K562 (cell line): Measurements from ENCODE around the gene STX1A. TPM values are rescaled to one million over a fixed set of nuclear protein-coding genes. Genes with fewer than 3 reads are reported as not detected.

ENCODE experiments used
- ATAC-seq: fragments of 200-7000 bp; cut with Tn5 transposase; 3 replicates; pipeline ENCODE4 v1.9.1; 2020; ENCODE audit warnings: moderate library complexity
- BruUV-seq: library from RNA; stranded (reverse); fragments of 400-500 nt; replicated peaks from 2 replicates; lab custom pipeline; 2021; lab: Mats Ljungman, UMichigan
- CTCF ChIA-PET: fragments of 300-600 bp; formaldehyde crosslinking; extraction: SDS; loops from one replicate; lab custom pipeline; 2021; ENCODE audit warnings: low intra/inter-chr PET ratio; lab: Yijun Ruan, JAX
- POLR2A ChIA-PET: fragments of 300-600, 350-650 bp; sonication (Branson Sonifier 250); formaldehyde crosslinking; extraction: SDS; loops from one replicate; lab custom pipeline; 2021; ENCODE audit warnings: antibody characterized with exemption, inconsistent platforms; lab: Yijun Ruan, JAX
- DNase-seq, 4 experiments: peaks; one replicate each; pipeline versions ENCODE4 v3.0.0 to v3.0.0-alpha.2; 2011 to 2018; ENCODE audit warnings: low spot score in 3 of 4, mixed read lengths in 3 of 4; ENCODE audit errors: extremely low read depth in 1 of 4
- FAIRE-seq: peaks from 2 replicates; lab custom pipeline; 2011; peaks lifted over from hg19 to GRCh38; lab: Jason Lieb, UNC
- H2AFZ ChIP-seq: 2 replicates; pipeline ENCODE4 v1.6.0; 2011; ENCODE audit warnings: low read depth, low read length, control low read depth, inconsistent platforms
- H3K27ac ChIP-seq: fragments of 200-600 bp; 3 replicates; pipeline ENCODE4 v1.8.0; 2011; ENCODE audit warnings: low read depth, mild to moderate bottlenecking, control low read depth, inconsistent platforms, low read length, moderate library complexity, mixed read lengths; ENCODE audit errors: extremely low read depth
- H3K27me3 ChIP-seq, 2 experiments: fragments of 300-600 bp in 1 of 2; 2 replicates in 1 of 2; 3 replicates in 1 of 2; pipeline versions ENCODE4 v1.6.0 to v1.8.0; 2011; ENCODE audit warnings: inconsistent platforms in 2 of 2, low read length in 2 of 2, mild to moderate bottlenecking in 1 of 2, mixed read lengths in 1 of 2, moderate library complexity in 1 of 2; ENCODE audit not compliant: control insufficient read depth in 2 of 2, insufficient read depth in 2 of 2
- H3K36me3 ChIP-seq: fragments of 300-600 bp; 3 replicates; pipeline ENCODE4 v1.8.0; 2011; ENCODE audit warnings: mild to moderate bottlenecking, low read length, inconsistent platforms; ENCODE audit not compliant: control insufficient read depth, insufficient read depth
- H3K4me1 ChIP-seq, 2 experiments: fragments of 200-600 bp in 1 of 2; replicated peaks in 1 of 2; 2 replicates in 1 of 2; 3 replicates in 1 of 2; pipeline versions ENCODE4 v1.5.1 to v1.8.0; 2011; ENCODE audit warnings: inconsistent platforms in 2 of 2, low read length in 2 of 2, mild to moderate bottlenecking in 1 of 2, mixed read lengths in 1 of 2, moderate library complexity in 1 of 2; ENCODE audit not compliant: control insufficient read depth in 2 of 2, insufficient read depth in 2 of 2
- H3K4me2 ChIP-seq: 2 replicates; pipeline ENCODE4 v1.6.1; 2011; ENCODE audit warnings: low read length, control low read depth, inconsistent platforms, mixed read lengths; ENCODE audit not compliant: insufficient read depth
- H3K4me3 ChIP-seq: fragments of 200-600 bp; sonication (generic), shearing (Covaris generic); 2 replicates; pipeline ENCODE4 v1.5.1; 2016; ENCODE audit warnings: control low read depth, inconsistent platforms
- H3K79me2 ChIP-seq: fragments of 200-600 bp; 3 replicates; pipeline ENCODE4 v1.8.0; 2011; ENCODE audit warnings: low read length, inconsistent platforms; ENCODE audit not compliant: control insufficient read depth, insufficient read depth
- H3K9ac ChIP-seq, 2 experiments: 2 replicates each; pipeline versions ENCODE4 v1.6.0 to v1.6.1; 2011; ENCODE audit warnings: low read depth in 2 of 2, low read length in 2 of 2, control low read depth in 1 of 2, inconsistent platforms in 1 of 2, mild to moderate bottlenecking in 1 of 2, mixed read lengths in 1 of 2; ENCODE audit not compliant: insufficient read depth in 1 of 2
- H3K9me1 ChIP-seq: one replicate; pipeline ENCODE4 v1.6.0; 2011; ENCODE audit warnings: inconsistent platforms, mild to moderate bottlenecking, low read length, moderate library complexity; ENCODE audit not compliant: control insufficient read depth, insufficient read depth
- H3K9me3 ChIP-seq: replicated peaks from 2 replicates; pipeline ENCODE4 v1.5.1; 2011; ENCODE audit warnings: low read depth, low read length, inconsistent platforms; ENCODE audit not compliant: control insufficient read depth, insufficient read depth
- H4K20me1 ChIP-seq: replicated peaks from 2 replicates; pipeline ENCODE4 v1.6.1; 2011; ENCODE audit warnings: low read length, inconsistent platforms, mixed read lengths; ENCODE audit not compliant: control insufficient read depth, insufficient read depth
- CHD4 ChIP-seq: fragments of 200-600 bp; sonication (generic); IDR thresholded peaks from 3 replicates; pipeline ENCODE4 v1.6.1; 2012; ENCODE audit warnings: low read depth, mild to moderate bottlenecking, mixed read lengths, low read length, inconsistent platforms; ENCODE audit not compliant: insufficient read depth, insufficient replicate concordance, poor library complexity, severe bottlenecking
- HEY1 ChIP-seq: fragments of 250-450 bp; sonication (Bioruptor Pico); IDR thresholded peaks from 2 replicates; pipeline ENCODE4 v1.5.0; 2020; ENCODE audit warnings: mild to moderate bottlenecking, moderate library complexity, borderline replicate concordance
- MTA2 ChIP-seq: fragments of 450-650 bp; IDR thresholded peaks from 2 replicates; pipeline ENCODE4 v1.6.1; 2016; ENCODE audit warnings: low read depth
- NRF1 ChIP-seq, 2 experiments: fragments of 450-650 bp; IDR thresholded peaks in 1 of 2; conservative IDR thresholded peaks in 1 of 2; 2 replicates each; pipeline ENCODE4 v1.6.1; 2014; ENCODE audit warnings: mild to moderate bottlenecking in 2 of 2
- PRPF4 ChIP-seq: fragments of 200-400 bp; formaldehyde crosslinking; IDR thresholded peaks from one replicate; pipeline ENCODE4 v1.6.1; 2017; ENCODE audit warnings: low read length, low read depth, mild to moderate bottlenecking; ENCODE audit not compliant: insufficient read depth, poor library complexity, severe bottlenecking
- RFX7 ChIP-seq: fragments of 250-450 bp; sonication (Bioruptor Pico); IDR thresholded peaks from 2 replicates; pipeline ENCODE4 v1.5.1; 2021; ENCODE audit warnings: mild to moderate bottlenecking
- ZSCAN29 ChIP-seq: fragments of 450-650 bp; IDR thresholded peaks from 2 replicates; pipeline ENCODE4 v1.6.1; 2017
- WGBS: fragments of 100-300 bp; shearing (Covaris generic); methylation state at CpG from one replicate; pipeline ENCODE4 v1.1.6; 2016; ENCODE audit warnings: low coverage, mixed read lengths; ENCODE audit not compliant: insufficient coverage; ENCODE audit errors: missing lambda C conversion rate; 5-methylcytosine and 5-hydroxymethylcytosine counted together
- in situ Hi-C: fragments of 300-500 bp; cut with MboI; formaldehyde crosslinking; loops from 4 replicates; pipeline ENCODE4 v1.15.0; 2018; ENCODE audit warnings: inconsistent platforms, mixed read lengths
- intact Hi-C: fragments of 100-400 bp; cut with micrococcal nuclease; formaldehyde crosslinking; loops from 2 replicates; pipeline ENCODE4 v1.14.2; 2022
- polyA plus RNA-seq, 8 experiments: library from polyadenylated mRNA; depleted of rRNA in 4 of 8; stranded (reverse) in 5 of 8; unstranded in 3 of 8; fragments of >200 nt; fragmentation: Nextera tagmentation in 2 of 8; fragmentation: Illumina TruSeq in 1 of 8; extraction: Ambion mirVana in 2 of 8; extraction: Trizol in 1 of 8; gene quantifications; 2 replicates each; pipeline versions ENCODE4 v1.2.1 to v1.2.3, GENCODE V29; 2011 to 2014; ENCODE audit warnings: inconsistent platforms in 1 of 8, missing spikeins in 1 of 8
- total RNA-seq, 7 experiments: library from RNA; depleted of rRNA in 6 of 7; stranded (reverse); fragments of >200 nt in 6 of 7; fragmentation: Illumina TruSeq in 2 of 7; extraction: Trizol in 2 of 7; gene quantifications; 2 replicates each; pipeline versions ENCODE4 v1.2.1 to v1.2.3, GENCODE V29; 2011 to 2021; ENCODE audit warnings: low replicate concordance in 1 of 7
- TF ChIP-seq, protein P1 (sequence below): fragments of 200-800 bp; sonication (Bioruptor generic); IDR thresholded peaks from 2 replicates; pipeline ENCODE4 v1.6.1; 2017; ENCODE audit warnings: missing genetic modification characterization, missing compliant biosample characterization
- TF ChIP-seq, protein P2 (sequence below), 2 experiments: fragments of 250-450 bp in 1 of 2; fragments of 450-650 bp in 1 of 2; sonication (Bioruptor Pico) in 1 of 2; IDR thresholded peaks; 2 replicates each; pipeline versions ENCODE4 v1.6.1 to v1.8.0; 2016 to 2021; ENCODE audit warnings: mild to moderate bottlenecking in 2 of 2, moderate library complexity in 2 of 2, missing compliant biosample characterization in 1 of 2, missing genetic modification characterization in 1 of 2

STX1A gene
- total and polyA plus RNA-seq, 9 of the 15 experiments (the other 6 are each of a cell fraction or from before 2014, with no cell fraction given): 0.04 to 15.1 (median 6.3) TPM

DNA sequence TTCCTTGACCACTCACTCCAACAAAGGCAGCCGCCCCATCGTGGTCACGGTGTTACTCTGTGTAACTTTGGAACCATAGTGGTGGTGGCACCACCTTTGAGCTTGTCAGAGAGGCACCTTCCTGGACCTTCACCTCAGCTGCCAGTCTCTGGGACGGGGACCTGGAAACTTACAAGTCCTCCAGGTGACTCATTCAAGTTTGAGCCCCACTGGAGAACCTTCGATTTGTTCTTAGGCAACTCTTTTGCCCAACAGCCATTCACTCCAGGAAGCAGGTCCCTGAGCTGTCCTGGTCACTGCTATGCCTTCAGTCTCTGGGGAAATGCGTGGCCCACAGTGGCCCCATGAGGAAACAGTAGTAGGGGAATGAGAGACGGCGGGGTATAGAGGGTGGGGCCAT is 17.2 kb downstream of the STX1A start:
- Histone ChIP-seq H3K79me2 (no peaks in the 10 kb centered on the region), H3K4me3 (no peak overlapping the region), H3K27ac (no peak overlapping the region), H4K20me1 (peaks cover 30% of the 10 kb centered on the region), H2AFZ (no peak overlapping the region), H3K36me3 (peaks cover 48% of the 10 kb centered on the region; the same call in 2 of the 3 replicates), H3K9ac (no peak overlapping the region), H3K9me1 (no peaks in the 10 kb centered on the region), H3K4me2 (no peak overlapping the region), H3K4me1 (peaks cover 20 to 67% of the 10 kb centered on the region in 2 experiments; a peak in 4 of 5 replicates), H3K9me3 (no peaks in the 10 kb centered on the region), H3K27me3 (no peaks in the 10 kb centered on the region; a peak in 1 of 5 replicates)
- no peak for FAIRE-seq
- POLR2A ChIA-PET: interaction anchor here (0.5 to 2.1 kb wide), 9 partner anchors 9 to 91 kb away, joined by 3 to 7 read pairs (median 4); partner anchors contain the start of gene STX1A
- intact Hi-C loops (no loop called here), in situ Hi-C loops (no loop called here)
- DNase-seq: no peak
- no peak for ATAC-seq
- 85% methylated on average over 8 of the region's 8 CpGs for WGBS
- no TSS peak for BruUV-seq
- CTCF ChIA-PET: interaction anchor here (0.6 to 0.8 kb wide), 2 partner anchors 16 to 35 kb away, joined by 3 to 4 read pairs; partner anchors contain the start of gene VPS37D
- no peak for TF ChIP-seq MTA2
- TF ChIP-seq, protein P1, sequence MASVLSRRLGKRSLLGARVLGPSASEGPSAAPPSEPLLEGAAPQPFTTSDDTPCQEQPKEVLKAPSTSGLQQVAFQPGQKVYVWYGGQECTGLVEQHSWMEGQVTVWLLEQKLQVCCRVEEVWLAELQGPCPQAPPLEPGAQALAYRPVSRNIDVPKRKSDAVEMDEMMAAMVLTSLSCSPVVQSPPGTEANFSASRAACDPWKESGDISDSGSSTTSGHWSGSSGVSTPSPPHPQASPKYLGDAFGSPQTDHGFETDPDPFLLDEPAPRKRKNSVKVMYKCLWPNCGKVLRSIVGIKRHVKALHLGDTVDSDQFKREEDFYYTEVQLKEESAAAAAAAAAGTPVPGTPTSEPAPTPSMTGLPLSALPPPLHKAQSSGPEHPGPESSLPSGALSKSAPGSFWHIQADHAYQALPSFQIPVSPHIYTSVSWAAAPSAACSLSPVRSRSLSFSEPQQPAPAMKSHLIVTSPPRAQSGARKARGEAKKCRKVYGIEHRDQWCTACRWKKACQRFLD (CRISPR knock-in tag): no peak
- no peak for TF ChIP-seq ZSCAN29
- no peak for TF ChIP-seq HEY1 (CRISPR knock-in tag)
- no peak for TF ChIP-seq NRF1 (conservative IDR thresholded peaks at IDR 0.05 in 1 of 2, IDR thresholded peaks at IDR 0.05 in 1 of 2)
- TF ChIP-seq, protein P2, sequence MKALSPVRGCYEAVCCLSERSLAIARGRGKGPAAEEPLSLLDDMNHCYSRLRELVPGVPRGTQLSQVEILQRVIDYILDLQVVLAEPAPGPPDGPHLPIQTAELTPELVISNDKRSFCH (CRISPR knock-in tag; IDR thresholded peaks at IDR 0.05): no peak
- TF ChIP-seq, protein P2 (tag; IDR thresholded peaks at IDR 0.05): no peak
- no peak for TF ChIP-seq RFX7
- no peak for TF ChIP-seq PRPF4
- TF ChIP-seq CHD4: no peak
